Left lung (tissue), 10 donors: Measurements from ENCODE around the gene AXIN1. TPM values are rescaled to one million over a fixed set of nuclear protein-coding genes. Genes with fewer than 3 reads are reported as not detected.

Experiments
- ATAC-seq: fragments of 200-7000 bp; cut with Tn5 transposase; one replicate; pipeline ENCODE4 v1.9.1; 2020; ENCODE audit warnings: moderate library complexity
- DNase-seq, 4 donors: peaks; one replicate each; pipeline ENCODE4 v3.0.0-alpha.2; 2013 to 2020
- H3K27ac ChIP-seq, 2 donors: fragments of 200-600 bp; sonication (generic) in 1 of 2; one replicate each; pipeline versions ENCODE4 v1.5.0 to v1.8.0; 2020 to 2021
- H3K27me3 ChIP-seq, 2 donors: fragments of 200-600 bp; sonication (generic) in 1 of 2; one replicate each; pipeline versions ENCODE4 v1.5.0 to v1.8.0; 2020 to 2021
- H3K36me3 ChIP-seq, 2 donors: fragments of 200-600 bp; sonication (generic) in 1 of 2; one replicate each; pipeline versions ENCODE4 v1.5.0 to v1.8.0; 2020 to 2021
- H3K4me1 ChIP-seq, 2 donors: fragments of 200-600 bp; one replicate each; pipeline ENCODE4 v1.8.0; 2021
- H3K4me3 ChIP-seq, 2 donors: fragments of 200-600 bp; sonication (generic) in 1 of 2; one replicate each; pipeline versions ENCODE4 v1.5.0 to v1.8.0; 2020 to 2021; ENCODE audit warnings: mild to moderate bottlenecking in 1 of 2
- H3K9me3 ChIP-seq, 2 donors: fragments of 200-600 bp; sonication (generic) in 1 of 2; one replicate each; pipeline versions ENCODE4 v1.5.0 to v1.8.0; 2020 to 2021
- CTCF ChIP-seq, 2 donors: fragments of 200-600 bp; sonication (generic) in 1 of 2; IDR thresholded peaks; one replicate each; pipeline versions ENCODE4 v1.5.0 to v1.8.0; 2021; ENCODE audit warnings: antibody characterized with exemption in 2 of 2
- intact Hi-C, 2 donors: fragments of 100-400 bp; cut with DNase I; formaldehyde crosslinking; loops; one replicate each; pipeline versions ENCODE4 v1.11.2 to v1.14.2; 2022
- polyA plus RNA-seq, 6 donors: library from polyadenylated mRNA; unstranded; fragments of 120-200 nt; gene quantifications; one replicate each; pipeline ENCODE4 v1.2.1, GENCODE V29; 2013; ENCODE audit not compliant: insufficient read length in 6 of 6
- total RNA-seq, 2 donors: library from RNA; stranded (reverse); fragmentation: NEBNext Ultra II Directional; extraction: Animal tissue kit (Norgen Biotek cat#: 25700); gene quantifications; one replicate each; pipeline ENCODE4 v1.2.1, GENCODE V29; 2021
- donor health status: DM: no; HTN: yes; CAD: no.
- donor health status: DM: no; HTN: no; CAD: no.

Gene AXIN1
- total and polyA plus RNA-seq, 8 donors = 14.0 to 23.4 (median 18.0) TPM

GRCh38 chr16:289395-289997 is 63.0 kb downstream of the AXIN1 start:
- Histone ChIP-seq H3K27me3 (no peaks in the 10 kb centered on the region), H3K9me3 (no peaks in the 10 kb centered on the region), H3K4me3 (no peak overlapping the region), H3K36me3 (peaks cover 0 to 79% of the 10 kb centered on the region in 2 donors), H3K27ac (no peak overlapping the region), H3K4me1 (no peaks in the 10 kb centered on the region)
- no peak for TF ChIP-seq CTCF (IDR thresholded peaks at IDR 0.05)
- ATAC-seq (no peak), DNase-seq (no peak)
- intact Hi-C loops = no loop called here

- Histone ChIP-seq H3K36me3 (peaks cover 0 to 70% of the 10 kb centered on the region in 2 donors), H3K27ac (no peak overlapping the region), H3K4me3 (no peak overlapping the region), H3K4me1 (no peaks in the 10 kb centered on the region), H3K27me3 (peaks cover 0 to 3% of the 10 kb centered on the region in 2 donors), H3K9me3 (no peaks in the 10 kb centered on the region)
- ATAC-seq = no peak
- intact Hi-C loops = no loop called here
- no peak for TF ChIP-seq CTCF (IDR thresholded peaks at IDR 0.05)
- no peak for DNase-seq
Measured at GRCh38 chr16:287981-288920, 64.3 kb downstream of the AXIN1 start.

GRCh38 chr16:287298-287811 is 65.2 kb downstream of the AXIN1 start:
- intact Hi-C loops = no loop called here
- ATAC-seq = no peak
- DNase-seq = no peak
- Histone ChIP-seq H3K4me3 (no peak overlapping the region), H3K27ac (no peak overlapping the region), H3K9me3 (no peaks in the 10 kb centered on the region), H3K4me1 (no peaks in the 10 kb centered on the region), H3K36me3 (peaks cover 0 to 61% of the 10 kb centered on the region in 2 donors), H3K27me3 (peaks cover 0 to 12% of the 10 kb centered on the region in 2 donors)
- TF ChIP-seq CTCF (IDR thresholded peaks at IDR 0.05) = no peak

GRCh38 chr16:286491-287297 is 65.8 kb downstream of the AXIN1 start:
- no peaks in the 10 kb centered on the region for H3K4me1 ChIP-seq
- TF ChIP-seq CTCF (IDR thresholded peaks at IDR 0.05) = no peak
- H3K27ac ChIP-seq = no peak overlapping the region
- no peak for DNase-seq
- H3K9me3 ChIP-seq = no peaks in the 10 kb centered on the region
- peaks cover 1 to 19% of the 10 kb centered on the region in 2 donors for H3K27me3 ChIP-seq
- H3K36me3 ChIP-seq = peaks cover 0 to 54% of the 10 kb centered on the region in 2 donors
- ATAC-seq = no peak
- intact Hi-C loops = no loop called here
- no peak overlapping the region for H3K4me3 ChIP-seq
